Measurements from ENCODE around the gene JAM3. TPM values are rescaled to one million over a fixed set of nuclear protein-coding genes. Genes with fewer than 3 reads are reported as not detected.

The JAM3 gene
- total and polyA plus RNA-seq, 2 of the 4 experiments (the other 2 are of a cell fraction) = 38.0 to 71.5 TPM

GRCh38 chr11:134097166-134097565 lies 28.3 kb downstream of the JAM3 start:
- H3K9ac ChIP-seq (ENCODE audit: low read depth, low read length) = no peak overlapping the region
- H3K4me1 ChIP-seq (ENCODE audit: control insufficient read depth, insufficient read depth, low read length) = peaks cover 4% of the 10 kb centered on the region
- no peak overlapping the region for H3K4me3 ChIP-seq (ENCODE audit: insufficient read depth, low read depth, low read length)
- no peak overlapping the region for H2BK20ac ChIP-seq (ENCODE audit: low read depth, low read length)
- no peak overlapping the region for H3K23ac ChIP-seq (ENCODE audit: low read depth, low read length)
- DNase-seq (no peak), ATAC-seq (ENCODE audit: low read depth) (no peak)
- no peak overlapping the region for H2BK5ac ChIP-seq (ENCODE audit: low read depth, low read length, poor library complexity, severe bottlenecking)
- peaks cover 21 to 30% of the 10 kb centered on the region in 2 experiments for H3K79me1 ChIP-seq (ENCODE audit: low read depth in 1 of 2, low read length in 2 of 2)
- no peak overlapping the region for H4K5ac ChIP-seq (ENCODE audit: low read depth, low read length)
- no peak overlapping the region for H4K8ac ChIP-seq (ENCODE audit: low read depth in 2 of 2, low read length in 2 of 2)
- H3K9me1 ChIP-seq (ENCODE audit: insufficient read depth, low read length) = no peaks in the 10 kb centered on the region; the same call in 1 of the 2 replicates
- no TSS peak for BruUV-seq (replicated peaks)
- H2AK9ac ChIP-seq (replicated peaks; ENCODE audit: low read depth, low read length, poor library complexity) = no peak overlapping the region
- ChIA-PET POLR2A (ENCODE audit: unreplicated experiment) (no interaction called here), CTCF (no interaction called here)
- H2BK15ac ChIP-seq (ENCODE audit: low read depth, low read length) = no peak overlapping the region
- no peak overlapping the region for H3K27ac ChIP-seq (ENCODE audit: insufficient read depth, low read length)
- dilution Hi-C loops (cut with HindIII; ENCODE audit: low sequenced_read_pairs, unreplicated experiment) (no loop called here), intact Hi-C loops (cut with micrococcal nuclease) (no loop called here), in situ Hi-C loops (cut with MboI; ENCODE audit: low sequenced_read_pairs) (no loop called here)
- no peaks in the 10 kb centered on the region for H3K9me3 ChIP-seq (ENCODE audit: control insufficient read depth, insufficient read depth, low read length)
- H2BK120ac ChIP-seq (ENCODE audit: low read depth, low read length) = no peak overlapping the region
- no peak overlapping the region for H3K14ac ChIP-seq (replicated peaks; ENCODE audit: low read depth, low read length)
- no peak for TF ChIP-seq CEBPB (IDR thresholded peaks at IDR 0.05; ENCODE audit: low read depth, low read length)
- TF ChIP-seq, protein P1, sequence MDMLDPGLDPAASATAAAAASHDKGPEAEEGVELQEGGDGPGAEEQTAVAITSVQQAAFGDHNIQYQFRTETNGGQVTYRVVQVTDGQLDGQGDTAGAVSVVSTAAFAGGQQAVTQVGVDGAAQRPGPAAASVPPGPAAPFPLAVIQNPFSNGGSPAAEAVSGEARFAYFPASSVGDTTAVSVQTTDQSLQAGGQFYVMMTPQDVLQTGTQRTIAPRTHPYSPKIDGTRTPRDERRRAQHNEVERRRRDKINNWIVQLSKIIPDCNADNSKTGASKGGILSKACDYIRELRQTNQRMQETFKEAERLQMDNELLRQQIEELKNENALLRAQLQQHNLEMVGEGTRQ (IDR thresholded peaks at IDR 0.05; ENCODE audit: low read depth, low read length) = no peak
- no peak for TF ChIP-seq BHLHE40 (IDR thresholded peaks at IDR 0.05; ENCODE audit: low read depth, low read length)
- TF ChIP-seq RFX5 (IDR thresholded peaks at IDR 0.05; ENCODE audit: low read depth, low read length) = no peak
- TF ChIP-seq RAD21 (IDR thresholded peaks at IDR 0.05; ENCODE audit: low read length) = no peak
- no peak for TF ChIP-seq MXI1 (IDR thresholded peaks at IDR 0.05; ENCODE audit: borderline replicate concordance, low read depth, low read length)
- H4K91ac ChIP-seq (ENCODE audit: insufficient read depth, low read depth, low read length) = no peak overlapping the region
- no peak overlapping the region for H3K56ac ChIP-seq (ENCODE audit: extremely low read depth, insufficient read depth, low read length)
- H3K4ac ChIP-seq (ENCODE audit: low read depth, low read length) = no peak overlapping the region
- no peak overlapping the region for H3K18ac ChIP-seq (ENCODE audit: low read depth, low read length)
- H2AK5ac ChIP-seq (ENCODE audit: low read depth, low read length) = no peak overlapping the region
- no CpG with 5 or more reads among the region's 3 CpGs for WGBS, 2 experiments (ENCODE audit: extremely low coverage in 2 of 2, insufficient read length in 1 of 2)
- H3K27me3 ChIP-seq (ENCODE audit: control insufficient read depth, insufficient read depth, low read length) = no peaks in the 10 kb centered on the region
- H4K20me1 ChIP-seq (ENCODE audit: insufficient read depth, low read length) = peaks cover 10% of the 10 kb centered on the region; the same call in 1 of the 2 replicates
- H3K4me2 ChIP-seq (ENCODE audit: low read depth, low read length) = no peak overlapping the region
- no peaks in the 10 kb centered on the region for H3K36me3 ChIP-seq (ENCODE audit: control insufficient read depth, insufficient read depth, low read length)
- no peak overlapping the region for H2AFZ ChIP-seq (replicated peaks; ENCODE audit: low read length, poor library complexity)
